Ascending aorta (tissue), 2 donors: ENCODE results near the gene LRCOL1. TPM values are rescaled to one million over a fixed set of nuclear protein-coding genes. Genes with fewer than 3 reads are reported as not detected.

Experiments
- DNase-seq, 2 donors: peaks; one replicate each; pipeline ENCODE4 v3.0.0-alpha.2; 2019; ENCODE audit warnings: low spot score in 2 of 2
- H3K27ac ChIP-seq, 2 donors: fragments of 200-600 bp; sonication (generic); one replicate each; pipeline ENCODE4 v1.5.1; 2016 to 2017; ENCODE audit warnings: mild to moderate bottlenecking in 1 of 2
- H3K27me3 ChIP-seq: fragments of 200-600 bp; sonication (generic); one replicate; pipeline ENCODE4 v1.5.1; 2017
- H3K36me3 ChIP-seq, 2 donors: fragments of 200-600 bp; sonication (generic); one replicate each; pipeline ENCODE4 v1.5.1; 2016
- H3K4me1 ChIP-seq, 2 donors: fragments of 200-600 bp; sonication (generic); one replicate each; pipeline ENCODE4 v1.5.1; 2016 to 2017; ENCODE audit warnings: mild to moderate bottlenecking in 1 of 2
- H3K4me3 ChIP-seq, 2 donors: fragments of 200-600 bp; sonication (generic); one replicate each; pipeline ENCODE4 v1.5.1; 2016 to 2017; ENCODE audit warnings: mild to moderate bottlenecking in 1 of 2
- H3K9me3 ChIP-seq, 2 donors: fragments of 200-600 bp; sonication (generic); one replicate each; pipeline ENCODE4 v1.5.1; 2016
- intact Hi-C: fragments of 100-400 bp; cut with DNase I; formaldehyde crosslinking; loops from one replicate; pipeline ENCODE4 v1.15.1; 2023
- total RNA-seq: library from RNA; depleted of rRNA; stranded (reverse); fragments of >200 nt; gene quantifications from one replicate; pipeline ENCODE4 v1.1.0, GENCODE V29; 2016
- TF ChIP-seq, protein P1 (sequence below), 3 experiments: fragments of 200-600 bp in 2 of 3; fragments of 450-650 bp in 1 of 3; sonication (generic) in 2 of 3; IDR thresholded peaks; one replicate each; pipeline ENCODE4 v1.5.1; 2016 to 2019; ENCODE audit warnings: antibody characterized with exemption in 3 of 3, mild to moderate bottlenecking in 1 of 3, moderate library complexity in 1 of 3

LRCOL1 gene
- total RNA-seq, 1 donor from 2014 or later, result not detected

- no peak for DNase-seq
- TF ChIP-seq, protein P1, sequence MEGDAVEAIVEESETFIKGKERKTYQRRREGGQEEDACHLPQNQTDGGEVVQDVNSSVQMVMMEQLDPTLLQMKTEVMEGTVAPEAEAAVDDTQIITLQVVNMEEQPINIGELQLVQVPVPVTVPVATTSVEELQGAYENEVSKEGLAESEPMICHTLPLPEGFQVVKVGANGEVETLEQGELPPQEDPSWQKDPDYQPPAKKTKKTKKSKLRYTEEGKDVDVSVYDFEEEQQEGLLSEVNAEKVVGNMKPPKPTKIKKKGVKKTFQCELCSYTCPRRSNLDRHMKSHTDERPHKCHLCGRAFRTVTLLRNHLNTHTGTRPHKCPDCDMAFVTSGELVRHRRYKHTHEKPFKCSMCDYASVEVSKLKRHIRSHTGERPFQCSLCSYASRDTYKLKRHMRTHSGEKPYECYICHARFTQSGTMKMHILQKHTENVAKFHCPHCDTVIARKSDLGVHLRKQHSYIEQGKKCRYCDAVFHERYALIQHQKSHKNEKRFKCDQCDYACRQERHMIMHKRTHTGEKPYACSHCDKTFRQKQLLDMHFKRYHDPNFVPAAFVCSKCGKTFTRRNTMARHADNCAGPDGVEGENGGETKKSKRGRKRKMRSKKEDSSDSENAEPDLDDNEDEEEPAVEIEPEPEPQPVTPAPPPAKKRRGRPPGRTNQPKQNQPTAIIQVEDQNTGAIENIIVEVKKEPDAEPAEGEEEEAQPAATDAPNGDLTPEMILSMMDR (IDR thresholded peaks at IDR 0.05), result no peak
- H3K27me3 ChIP-seq, result no peaks in the 10 kb centered on the region
- no peak overlapping the region for H3K4me3 ChIP-seq
- no peaks in the 10 kb centered on the region for H3K9me3 ChIP-seq
- H3K27ac ChIP-seq, result no peak overlapping the region
- H3K4me1 ChIP-seq, result no peaks in the 10 kb centered on the region
- peaks cover 39 to 46% of the 10 kb centered on the region in 2 donors for H3K36me3 ChIP-seq
- intact Hi-C loops, result no loop called here
Measured at GRCh38 chr12:132572106-132572505, 38.3 kb downstream of the LRCOL1 start.

DNA sequence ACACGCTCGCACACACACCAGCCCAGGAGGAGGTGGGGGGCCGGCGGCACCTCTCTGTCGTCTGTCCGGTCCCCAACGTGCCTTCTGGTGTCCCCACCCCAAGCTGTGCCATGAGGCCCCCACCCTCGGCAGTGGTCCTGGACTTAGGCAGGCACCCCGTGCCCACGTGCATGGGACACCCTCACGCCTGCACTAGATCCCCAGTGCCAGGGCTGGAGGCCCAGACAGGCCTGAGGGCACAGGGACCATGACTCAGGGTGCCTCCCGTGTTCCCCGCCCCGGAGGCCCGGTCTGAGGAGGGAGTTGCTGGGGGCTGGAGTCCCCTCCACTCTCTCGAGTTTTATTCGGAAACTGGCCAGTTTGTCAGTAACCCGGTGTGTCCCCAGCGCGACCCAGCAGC is 38.8 kb downstream of the LRCOL1 start:
- TF ChIP-seq, protein P1 (IDR thresholded peaks at IDR 0.05), result no peak
- Histone ChIP-seq H3K4me3 (no peak overlapping the region), H3K9me3 (no peaks in the 10 kb centered on the region), H3K27ac (no peak overlapping the region), H3K27me3 (no peaks in the 10 kb centered on the region), H3K36me3 (peaks cover 34 to 46% of the 10 kb centered on the region in 2 donors), H3K4me1 (no peaks in the 10 kb centered on the region)
- intact Hi-C loops, result no loop called here
- no peak for DNase-seq

GRCh38 chr12:132571051-132571450 is 39.3 kb downstream of the LRCOL1 start:
- Histone ChIP-seq H3K4me3 (no peak overlapping the region), H3K9me3 (no peaks in the 10 kb centered on the region), H3K27ac (no peak overlapping the region), H3K36me3 (peaks cover 32 to 45% of the 10 kb centered on the region in 2 donors), H3K4me1 (no peaks in the 10 kb centered on the region), H3K27me3 (no peaks in the 10 kb centered on the region)
- intact Hi-C loops, result no loop called here
- TF ChIP-seq, protein P1 (IDR thresholded peaks at IDR 0.05), result no peak
- no peak for DNase-seq

DNA sequence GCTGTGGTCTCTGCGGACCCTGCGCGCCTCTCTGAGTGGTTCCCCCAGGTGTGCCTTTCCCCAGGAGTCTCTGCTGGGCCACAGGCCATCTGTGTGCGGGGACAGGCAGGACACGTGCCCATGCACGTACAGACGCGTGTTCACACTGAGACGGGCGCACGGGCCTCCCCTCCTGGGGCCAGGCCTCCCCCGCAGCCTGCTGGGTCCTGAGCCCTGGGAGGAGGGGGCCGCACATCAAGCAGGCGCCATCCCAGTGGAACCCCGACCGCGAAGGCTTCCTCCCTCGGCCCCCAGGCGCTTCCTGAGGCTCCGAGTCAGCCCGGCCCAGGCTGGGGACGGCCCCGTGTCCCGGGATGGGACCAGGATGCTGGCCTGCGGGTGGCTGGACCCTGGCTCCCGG is 39.7 kb downstream of the LRCOL1 start:
- intact Hi-C loops, result no loop called here
- TF ChIP-seq, protein P1 (IDR thresholded peaks at IDR 0.05), result no peak
- no peaks in the 10 kb centered on the region for H3K4me1 ChIP-seq
- H3K27ac ChIP-seq, result no peak overlapping the region
- DNase-seq, result no peak
- H3K4me3 ChIP-seq, result no peak overlapping the region
- H3K9me3 ChIP-seq, result no peaks in the 10 kb centered on the region
- peaks cover 32 to 45% of the 10 kb centered on the region in 2 donors for H3K36me3 ChIP-seq
- no peaks in the 10 kb centered on the region for H3K27me3 ChIP-seq

DNA sequence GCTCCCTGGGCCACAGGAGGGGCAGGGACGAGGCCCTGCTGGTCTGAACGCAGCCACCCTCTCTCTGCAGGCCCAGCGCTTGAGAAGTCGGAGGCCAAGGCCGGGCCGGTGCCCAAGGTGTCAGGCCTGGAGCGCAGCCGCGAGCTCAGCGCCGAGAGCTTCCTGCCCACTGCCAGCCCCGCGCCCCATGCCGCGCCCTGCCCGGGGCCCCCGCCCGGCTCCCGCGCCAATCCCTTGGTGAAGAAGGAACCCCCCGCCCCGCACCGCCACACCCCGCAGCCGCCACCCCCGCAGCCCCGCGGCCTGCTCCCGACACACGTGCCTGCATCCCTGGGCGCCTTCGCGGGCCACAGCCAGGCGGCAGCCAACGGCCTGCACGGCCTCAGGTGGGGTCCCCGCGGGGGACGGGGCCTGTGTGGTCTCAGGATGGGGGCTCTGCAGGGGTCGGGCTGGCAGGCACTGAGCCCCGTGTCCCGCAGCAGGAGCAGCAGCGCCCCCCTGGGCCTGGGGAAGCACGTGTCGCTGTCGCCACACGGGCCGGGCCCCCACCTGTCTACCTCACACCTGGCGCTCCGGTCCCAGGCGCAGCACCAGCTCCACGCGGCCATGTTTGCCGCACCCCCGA is 40.4 kb downstream of the LRCOL1 start:
- intact Hi-C loops, result no loop called here
- Histone ChIP-seq H3K36me3 (peaks cover 29 to 45% of the 10 kb centered on the region in 2 donors), H3K4me1 (no peaks in the 10 kb centered on the region), H3K27ac (no peak overlapping the region), H3K4me3 (no peak overlapping the region), H3K9me3 (no peaks in the 10 kb centered on the region), H3K27me3 (no peaks in the 10 kb centered on the region)
- TF ChIP-seq, protein P1 (IDR thresholded peaks at IDR 0.05), result no peak
- no peak for DNase-seq
